ENCODE results near the gene COX10.

GRCh38 chr17:14197586-14197985 is 128.3 kb downstream of the COX10 start:
- TF ChIP-seq, protein P1, sequence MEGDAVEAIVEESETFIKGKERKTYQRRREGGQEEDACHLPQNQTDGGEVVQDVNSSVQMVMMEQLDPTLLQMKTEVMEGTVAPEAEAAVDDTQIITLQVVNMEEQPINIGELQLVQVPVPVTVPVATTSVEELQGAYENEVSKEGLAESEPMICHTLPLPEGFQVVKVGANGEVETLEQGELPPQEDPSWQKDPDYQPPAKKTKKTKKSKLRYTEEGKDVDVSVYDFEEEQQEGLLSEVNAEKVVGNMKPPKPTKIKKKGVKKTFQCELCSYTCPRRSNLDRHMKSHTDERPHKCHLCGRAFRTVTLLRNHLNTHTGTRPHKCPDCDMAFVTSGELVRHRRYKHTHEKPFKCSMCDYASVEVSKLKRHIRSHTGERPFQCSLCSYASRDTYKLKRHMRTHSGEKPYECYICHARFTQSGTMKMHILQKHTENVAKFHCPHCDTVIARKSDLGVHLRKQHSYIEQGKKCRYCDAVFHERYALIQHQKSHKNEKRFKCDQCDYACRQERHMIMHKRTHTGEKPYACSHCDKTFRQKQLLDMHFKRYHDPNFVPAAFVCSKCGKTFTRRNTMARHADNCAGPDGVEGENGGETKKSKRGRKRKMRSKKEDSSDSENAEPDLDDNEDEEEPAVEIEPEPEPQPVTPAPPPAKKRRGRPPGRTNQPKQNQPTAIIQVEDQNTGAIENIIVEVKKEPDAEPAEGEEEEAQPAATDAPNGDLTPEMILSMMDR (IDR thresholded peaks at IDR 0.05): no peak
- no peak for TF ChIP-seq POLR2A (IDR thresholded peaks at IDR 0.05)

Measured in esophagus squamous epithelium (tissue), 4 donors.